Skeletal muscle cell (primary cell): ENCODE data around the gene UBE2O.

Source experiments
- DNase-seq: peaks from one replicate; pipeline ENCODE4 v3.0.0-alpha.2; 2010; ENCODE audit warnings: low read depth
- H3K4me3 ChIP-seq: 2 replicates; pipeline ENCODE4 v1.5.1; 2011; ENCODE audit warnings: low read depth, mild to moderate bottlenecking, control low read depth, low read length, moderate library complexity

Gene UBE2O

DNA sequence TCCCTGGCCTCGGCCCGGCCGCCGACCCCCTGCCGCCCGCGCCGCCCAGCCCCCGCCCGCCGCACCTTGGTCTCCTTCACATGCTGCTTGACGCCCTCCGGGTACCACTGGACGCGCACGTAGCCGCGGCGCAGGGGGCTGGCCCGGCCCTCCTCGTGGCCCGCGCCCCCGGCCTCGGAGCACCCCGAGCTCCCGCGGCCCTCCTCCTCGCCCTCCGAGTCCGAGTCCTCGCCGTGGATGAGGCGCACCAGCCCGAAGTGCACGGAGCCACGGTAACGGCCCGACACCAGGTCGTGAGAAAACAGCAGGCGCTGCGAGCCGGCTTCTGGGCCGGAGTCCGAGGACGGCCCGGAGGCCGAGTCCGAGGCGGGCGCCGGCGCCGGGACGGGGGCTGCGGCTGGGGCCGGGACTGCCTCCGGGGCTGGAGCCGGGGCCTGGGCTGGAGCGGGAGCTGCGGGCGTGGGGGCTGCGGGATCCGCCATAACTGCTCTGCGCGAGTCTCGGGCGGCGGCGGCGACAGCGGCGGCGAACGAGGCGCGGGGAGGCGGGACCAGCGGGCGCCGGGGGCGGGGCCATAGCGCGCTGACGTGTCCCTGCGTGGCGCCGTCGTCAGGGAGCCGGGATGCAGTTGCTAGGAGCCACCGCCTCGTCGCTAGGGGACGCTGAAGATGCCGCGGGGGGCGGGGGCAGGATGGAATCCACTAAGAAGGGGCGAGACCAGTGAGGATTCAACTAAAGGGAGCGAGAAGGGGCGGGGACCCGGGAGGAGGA is at the start of gene UBE2O:
UBE2O (minus strand) TSS at position 493 of the 771 bp plus-strand sequence; CDS start at position 482, 11 bp downstream.
- no peak for DNase-seq
- H3K4me3 ChIP-seq, result peak within 1 kb of the TSS; percentile 84

DNA sequence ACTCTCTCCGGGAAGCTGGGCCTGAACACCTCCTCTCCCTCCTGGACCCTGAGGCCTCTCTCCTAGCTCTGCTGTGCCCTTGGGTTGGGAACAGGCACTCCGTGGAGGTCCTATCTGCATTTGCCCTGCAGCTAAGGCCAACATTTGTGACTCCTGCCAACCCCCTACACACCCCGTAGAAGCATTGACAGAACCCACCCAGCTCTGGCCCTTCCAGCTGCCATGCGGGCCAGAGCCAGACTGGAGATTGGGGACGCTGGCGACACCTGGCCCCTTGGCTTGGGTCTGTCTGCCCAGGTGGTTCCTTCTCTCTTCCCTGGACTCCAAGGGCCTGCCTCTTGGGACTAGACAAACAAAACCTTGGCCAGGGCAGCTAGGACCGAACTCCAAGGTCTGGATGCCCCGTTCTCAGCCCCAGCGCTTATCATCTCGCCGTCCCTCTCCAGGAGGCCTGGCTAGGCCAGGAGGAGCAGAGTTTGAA is 48.9 kb upstream of the UBE2O start:
- H3K4me3 ChIP-seq, result peak overlapping the region; percentile 58
- no peak for DNase-seq

DNA sequence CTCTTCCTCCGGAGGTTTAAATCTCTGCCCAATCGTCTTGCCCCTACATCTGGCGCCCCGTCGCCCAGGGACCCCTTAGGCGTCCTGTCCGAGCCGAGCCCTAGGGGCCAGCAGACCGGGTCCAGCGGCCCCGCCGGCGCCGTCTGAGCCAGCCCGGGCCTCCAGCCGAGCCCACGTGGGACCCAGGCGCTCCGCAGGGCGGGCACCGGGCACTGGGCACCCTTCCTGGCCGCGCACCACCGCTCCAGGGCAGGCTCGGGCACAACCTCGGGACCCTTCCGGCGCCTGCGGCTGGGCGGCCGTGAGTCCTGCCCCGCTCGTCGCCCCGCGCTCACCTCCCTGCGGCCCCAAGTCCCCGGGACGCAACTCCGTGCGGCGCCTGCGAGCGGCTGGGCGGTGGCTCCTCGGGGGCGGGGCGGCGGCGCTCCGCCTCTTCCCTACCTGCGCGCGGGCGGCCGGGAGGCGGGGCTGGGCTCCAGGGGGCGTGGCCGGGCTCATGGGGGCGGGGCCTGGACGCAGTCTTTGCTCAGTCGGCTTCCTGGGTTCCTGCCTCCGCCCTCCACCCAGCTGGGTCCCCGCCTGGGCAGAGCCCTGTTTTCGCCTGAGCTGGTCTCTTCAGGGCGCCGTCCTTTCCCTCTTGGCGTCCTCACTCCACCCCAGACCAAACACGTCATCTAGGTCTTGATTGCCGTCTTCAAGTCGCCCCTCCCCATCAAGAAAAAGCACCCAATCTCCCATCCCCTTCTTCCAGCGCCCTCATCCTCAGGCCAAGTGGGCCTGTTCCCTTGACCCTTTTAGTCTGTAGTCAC is 48.3 kb upstream of the UBE2O start, which contains the start of gene RHBDF2:
RHBDF2 (minus strand) TSS at position 406 of the 809 bp plus-strand sequence. CDS start 19,899 bp downstream, outside the sequence.
- peak within 1 kb of the TSS; percentile 58 for H3K4me3 ChIP-seq

DNA sequence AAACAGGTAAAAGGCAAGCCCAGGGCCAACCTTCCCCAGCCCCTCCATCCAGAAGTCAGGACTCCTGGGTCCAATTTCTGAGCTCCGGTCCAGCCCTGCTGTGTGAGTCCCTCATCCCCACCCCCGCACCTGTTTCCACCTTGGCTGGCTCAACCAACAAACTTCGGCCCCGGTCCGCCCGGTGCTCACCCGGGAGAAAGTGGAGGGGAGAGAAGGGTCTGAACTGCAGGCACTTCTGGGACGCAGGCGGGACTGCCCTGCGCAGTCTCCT is 47.7 kb upstream of the UBE2O start:
- H3K4me3 ChIP-seq, result peak overlapping the region; percentile 58
- no peak for DNase-seq

More for the DNA sequence above, 48.3 kb upstream of the UBE2O start, which contains the start of gene RHBDF2:
- DNase-seq, result no peak

DNA sequence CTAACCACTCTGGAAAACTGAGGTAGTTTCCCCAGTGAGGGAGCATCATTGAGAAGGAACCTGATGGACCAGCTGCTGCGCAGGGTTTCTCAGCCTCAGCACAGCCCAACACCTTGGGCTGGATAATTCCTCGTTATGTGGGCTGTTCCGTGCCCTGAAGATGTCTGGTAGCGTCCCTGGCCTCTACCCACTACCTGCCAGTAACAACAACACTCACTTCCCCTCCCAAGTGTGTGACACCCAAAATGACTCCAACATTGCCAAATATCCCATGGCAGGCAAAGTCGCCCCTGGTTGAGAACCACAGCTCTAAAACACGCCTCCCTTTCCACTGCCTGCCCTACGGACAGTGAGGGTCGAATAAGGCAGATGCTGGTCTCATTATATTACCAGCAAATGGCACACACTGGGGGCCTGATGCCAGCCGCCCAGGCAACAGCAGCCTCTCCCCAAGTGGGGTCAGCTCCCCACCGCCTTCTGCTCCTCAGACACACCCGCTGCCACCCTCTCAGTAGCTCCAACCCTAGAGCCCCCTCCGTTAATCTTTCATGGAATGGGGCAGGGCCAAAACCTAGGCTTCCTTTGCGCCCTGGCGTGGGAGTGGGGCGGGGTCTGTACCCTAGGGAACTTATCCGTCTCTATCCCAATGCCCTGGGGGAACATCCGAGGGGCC is 47.3 kb upstream of the UBE2O start:
- H3K4me3 ChIP-seq, result peak overlapping the region; percentile 58
- no peak for DNase-seq

DNA sequence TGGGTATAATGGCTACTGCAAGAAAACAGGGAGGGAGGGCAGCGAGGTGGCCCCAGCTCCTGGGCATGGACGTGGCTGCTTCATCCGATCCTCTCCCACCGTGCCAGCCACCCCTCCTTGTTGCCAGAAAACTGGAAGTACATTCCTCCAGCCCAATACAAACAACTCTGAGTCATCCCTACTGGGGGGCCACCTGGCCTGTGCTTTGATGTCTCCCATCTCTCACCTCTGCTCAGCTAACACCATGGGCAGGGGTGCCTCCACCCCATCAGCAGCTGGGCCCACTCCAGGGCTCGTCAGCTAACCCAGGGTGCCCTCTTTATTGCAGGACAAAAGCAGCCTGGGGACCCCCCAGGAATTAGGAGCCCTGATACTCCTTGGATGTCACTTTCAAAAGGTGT is 46.3 kb upstream of the UBE2O start:
- no peak overlapping the region for H3K4me3 ChIP-seq
- DNase-seq, result no peak

DNA sequence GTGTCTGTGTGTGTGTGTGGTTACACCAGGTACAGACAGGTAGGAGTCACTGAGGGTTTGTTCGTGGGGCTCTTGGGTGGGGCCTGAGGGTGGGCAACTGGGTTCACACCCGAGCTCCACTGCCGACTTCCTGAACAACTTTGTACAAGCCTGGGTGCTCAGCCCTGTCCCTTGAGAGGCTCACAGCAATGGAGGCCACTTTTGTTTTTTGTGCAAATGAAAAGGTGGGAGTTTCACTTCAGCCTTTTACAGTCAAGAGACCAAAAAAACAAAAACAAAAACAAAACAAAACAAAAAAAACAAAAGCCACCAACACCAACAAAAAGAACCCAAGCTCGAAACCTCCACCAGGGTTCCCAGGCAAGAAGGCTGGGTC is 45.9 kb upstream of the UBE2O start:
- no peak for DNase-seq
- H3K4me3 ChIP-seq, result no peak overlapping the region

DNA sequence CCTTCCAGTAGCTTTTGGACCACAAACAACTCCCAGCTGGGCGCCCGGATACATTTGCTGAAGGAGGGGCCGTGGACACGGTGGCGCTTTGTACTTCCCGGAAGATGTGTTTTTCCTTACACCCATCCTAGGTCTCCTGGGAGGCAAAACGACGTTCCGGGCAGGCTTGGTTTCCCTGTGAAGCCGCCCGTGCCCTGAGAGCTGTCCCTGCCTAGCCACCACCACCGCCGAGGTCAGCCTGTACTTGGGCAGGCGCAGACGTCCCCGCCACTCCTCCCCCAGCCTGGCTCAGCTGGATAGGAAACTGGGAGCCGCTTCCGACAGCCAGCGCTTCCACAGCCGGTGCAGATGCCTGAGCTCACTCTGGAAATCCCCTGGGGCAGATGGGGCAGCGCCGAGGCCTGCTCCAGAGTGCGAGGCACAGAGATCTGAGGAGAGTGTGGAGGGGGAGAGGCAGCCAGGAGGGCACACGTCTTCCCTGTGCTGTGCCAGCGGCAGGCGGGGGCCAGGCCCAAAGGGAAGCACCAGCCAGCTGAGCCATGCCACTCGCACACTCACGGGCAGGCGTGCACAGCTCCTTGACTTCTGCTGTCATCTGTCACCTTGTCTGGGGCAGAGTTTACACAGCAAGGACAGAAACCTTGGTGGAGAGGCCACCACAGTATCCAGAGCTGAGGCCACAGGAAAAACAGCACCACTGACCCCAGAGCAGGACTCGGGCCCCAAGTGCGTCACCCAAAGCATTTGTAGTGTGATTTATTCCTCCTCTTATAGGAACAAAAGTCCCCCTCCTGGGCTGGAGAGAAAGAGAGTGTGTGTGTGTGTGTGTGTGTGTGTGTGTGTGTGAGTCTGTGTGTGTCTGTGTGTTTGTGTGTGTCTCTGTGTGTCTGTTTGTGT is 45.3 kb upstream of the UBE2O start:
- DNase-seq, result no peak
- no peak overlapping the region for H3K4me3 ChIP-seq

DNA sequence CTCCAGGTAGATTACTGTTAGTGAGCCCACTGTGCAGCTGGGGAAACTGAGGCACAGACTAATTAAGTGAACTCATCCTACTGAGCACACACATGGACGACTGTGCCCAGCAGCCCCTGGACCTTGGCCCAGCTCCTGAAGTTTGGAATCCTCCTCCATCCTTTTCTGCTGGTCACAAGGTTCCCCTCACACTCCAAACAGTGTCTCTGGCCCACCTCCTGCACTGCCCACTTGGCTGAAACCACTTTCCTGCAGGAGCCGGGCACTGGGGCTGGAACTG is 44.7 kb upstream of the UBE2O start:
- no peak overlapping the region for H3K4me3 ChIP-seq

DNA sequence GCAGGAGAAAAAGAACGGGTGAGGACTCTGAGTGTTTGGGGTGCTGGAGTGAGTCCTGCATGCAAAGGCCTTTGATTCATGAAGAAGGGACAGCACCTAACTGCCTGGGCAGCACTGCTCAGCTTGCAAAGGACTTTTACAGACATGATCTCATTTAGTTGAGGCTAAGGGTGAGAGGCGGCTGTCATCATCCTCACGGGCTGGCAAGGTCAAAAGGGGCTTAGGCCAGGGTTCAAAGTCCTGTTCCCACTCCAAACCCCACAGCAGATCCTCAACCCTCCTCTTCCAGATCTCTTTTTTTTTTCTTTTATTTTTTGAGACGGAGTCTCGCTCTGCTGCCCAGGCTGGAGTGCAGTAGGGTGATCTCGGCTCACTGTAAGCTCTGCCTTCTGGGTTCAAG is 43.5 kb upstream of the UBE2O start:
- no peak overlapping the region for H3K4me3 ChIP-seq
- no peak for DNase-seq

More for the DNA sequence above, 44.7 kb upstream of the UBE2O start:
- DNase-seq, result no peak

DNA sequence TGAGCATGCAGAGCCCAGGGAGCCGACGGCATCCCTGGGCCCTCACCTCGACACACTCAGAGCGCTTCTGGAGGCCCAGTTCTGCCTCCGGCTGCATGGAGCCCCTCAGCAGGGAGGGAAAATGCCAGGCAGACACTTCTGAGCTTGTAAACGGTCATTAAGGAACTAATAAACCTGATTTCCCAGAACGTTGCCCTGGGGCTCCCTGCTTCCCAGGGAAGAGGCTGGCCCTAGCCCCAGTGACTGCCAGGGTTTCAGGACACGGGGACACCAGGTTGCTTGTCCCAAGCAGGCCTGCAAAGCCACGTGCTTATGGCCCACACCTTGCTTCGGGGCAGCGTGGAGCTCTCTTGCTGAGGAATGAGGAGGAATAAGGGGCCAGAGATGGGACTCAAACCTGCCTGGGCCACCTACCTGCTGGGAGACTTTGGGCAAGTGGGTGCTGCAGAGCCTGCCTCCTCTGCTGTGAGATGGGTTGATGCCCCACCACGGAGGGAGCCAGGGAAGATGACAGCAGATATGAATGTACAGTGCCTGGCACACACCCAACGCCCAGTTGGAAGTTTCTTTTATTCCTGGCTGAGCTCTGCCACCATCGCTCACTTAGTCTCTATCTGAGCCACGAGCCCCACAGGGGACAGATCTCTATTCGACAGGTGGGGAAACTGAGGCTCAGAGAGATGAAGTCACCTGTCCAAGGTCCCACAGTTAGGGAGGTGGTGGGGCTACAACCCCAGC is 42.9 kb upstream of the UBE2O start:
- no peak overlapping the region for H3K4me3 ChIP-seq
- no peak for DNase-seq

DNA sequence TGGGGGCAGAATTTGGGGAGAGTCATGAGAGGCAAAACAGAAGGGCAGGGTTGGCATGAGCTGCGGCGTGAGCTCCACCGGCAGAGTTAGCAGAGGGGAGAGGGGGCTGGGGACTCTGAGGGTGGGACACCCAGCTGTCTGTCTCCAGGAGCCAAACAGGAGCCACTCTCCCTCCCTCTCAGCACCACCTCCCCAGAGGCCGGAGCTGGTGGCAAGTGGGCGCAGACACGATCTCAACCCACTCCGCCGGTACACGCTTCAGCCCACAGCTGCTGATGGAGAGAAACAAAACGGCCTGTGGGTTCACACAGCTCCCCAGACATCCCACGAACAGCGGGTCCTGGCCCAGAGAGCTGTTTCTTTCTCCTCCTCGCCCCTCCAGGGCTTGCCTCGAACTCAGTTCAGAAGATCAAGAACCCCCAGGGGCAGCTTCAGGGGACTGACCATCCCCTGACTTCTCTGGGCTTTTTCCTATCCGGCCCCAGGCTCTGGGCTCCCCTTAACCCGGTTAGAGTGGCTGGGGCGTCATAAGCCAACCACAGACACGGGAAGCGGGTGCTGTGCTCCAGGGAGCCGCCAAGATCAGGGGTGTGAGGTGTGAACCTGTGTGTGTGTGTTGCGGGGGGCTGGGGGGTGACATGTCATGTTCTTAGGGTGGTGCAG is 40.7 kb upstream of the UBE2O start:
- H3K4me3 ChIP-seq, result no peak overlapping the region
- no peak for DNase-seq

DNA sequence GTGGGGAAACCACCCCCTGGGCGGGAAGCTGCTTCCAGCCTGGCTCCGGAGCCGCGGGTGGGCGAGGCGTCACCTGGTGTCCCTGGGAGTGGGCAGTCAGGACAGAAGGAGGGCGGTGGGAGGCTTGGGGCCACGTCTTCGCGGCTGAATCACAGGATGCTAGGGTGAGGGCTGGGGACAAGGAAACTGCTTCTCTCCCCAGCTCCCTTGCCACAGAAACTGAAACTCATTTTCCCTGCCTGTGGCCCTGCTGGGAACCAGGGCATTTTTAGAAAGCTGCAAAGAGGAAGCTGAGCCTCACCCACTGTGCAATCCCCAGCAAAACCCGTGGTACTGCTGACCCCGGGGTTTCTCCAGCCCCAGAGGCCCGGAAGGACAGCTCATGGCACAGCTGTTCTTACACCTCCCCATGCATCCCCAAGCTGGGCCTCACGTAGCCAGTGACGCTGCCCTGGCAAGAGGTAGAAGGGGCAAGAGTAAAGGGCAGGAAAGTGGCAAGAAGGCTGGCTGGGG is 40.1 kb upstream of the UBE2O start:
- peak; percentile 67 for DNase-seq
- peak overlapping the region; percentile 19 for H3K4me3 ChIP-seq

DNA sequence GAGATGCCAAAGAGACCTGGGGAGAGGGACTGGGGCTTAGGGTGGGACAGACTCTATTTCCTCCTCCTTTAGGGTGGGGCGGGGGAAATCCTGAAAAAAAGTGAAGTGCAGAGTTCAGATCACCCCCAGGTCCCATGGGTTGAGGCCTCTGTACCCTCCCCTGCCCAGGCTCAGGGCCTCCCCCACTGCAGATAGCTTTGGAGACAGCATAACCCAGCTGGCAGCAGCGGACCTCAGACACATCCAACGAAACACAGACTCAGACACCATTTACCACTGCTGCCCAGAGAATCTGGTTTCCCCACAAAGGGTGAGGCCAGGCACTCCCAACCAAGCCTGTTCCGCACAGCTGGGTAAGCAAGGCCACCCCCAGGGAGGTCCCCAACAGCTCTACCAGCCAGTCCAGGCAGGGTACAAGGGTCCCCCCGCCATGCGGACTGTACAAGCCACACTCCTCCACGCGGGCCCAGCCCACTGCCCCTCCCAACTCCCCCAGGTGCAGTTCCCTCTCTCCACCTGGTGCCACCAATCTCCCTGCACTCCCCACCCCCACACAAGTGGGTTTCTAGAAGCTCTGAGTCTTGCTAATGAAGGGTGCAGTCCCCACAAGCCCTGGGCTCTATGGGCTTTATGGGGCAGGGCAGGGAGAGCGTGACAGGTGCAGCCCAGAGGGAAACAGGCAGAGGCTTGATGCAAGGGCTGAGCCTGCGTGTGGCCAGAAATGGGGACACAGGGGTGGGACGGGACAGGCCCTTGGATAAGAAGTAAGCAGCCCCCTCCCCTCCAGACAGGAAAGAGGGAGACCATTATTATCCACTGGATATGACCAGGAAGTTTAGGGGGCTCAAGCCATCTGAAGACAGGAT is 39.4 kb upstream of the UBE2O start:
- DNase-seq, result no peak
- H3K4me3 ChIP-seq, result peak overlapping the region; percentile 19

DNA sequence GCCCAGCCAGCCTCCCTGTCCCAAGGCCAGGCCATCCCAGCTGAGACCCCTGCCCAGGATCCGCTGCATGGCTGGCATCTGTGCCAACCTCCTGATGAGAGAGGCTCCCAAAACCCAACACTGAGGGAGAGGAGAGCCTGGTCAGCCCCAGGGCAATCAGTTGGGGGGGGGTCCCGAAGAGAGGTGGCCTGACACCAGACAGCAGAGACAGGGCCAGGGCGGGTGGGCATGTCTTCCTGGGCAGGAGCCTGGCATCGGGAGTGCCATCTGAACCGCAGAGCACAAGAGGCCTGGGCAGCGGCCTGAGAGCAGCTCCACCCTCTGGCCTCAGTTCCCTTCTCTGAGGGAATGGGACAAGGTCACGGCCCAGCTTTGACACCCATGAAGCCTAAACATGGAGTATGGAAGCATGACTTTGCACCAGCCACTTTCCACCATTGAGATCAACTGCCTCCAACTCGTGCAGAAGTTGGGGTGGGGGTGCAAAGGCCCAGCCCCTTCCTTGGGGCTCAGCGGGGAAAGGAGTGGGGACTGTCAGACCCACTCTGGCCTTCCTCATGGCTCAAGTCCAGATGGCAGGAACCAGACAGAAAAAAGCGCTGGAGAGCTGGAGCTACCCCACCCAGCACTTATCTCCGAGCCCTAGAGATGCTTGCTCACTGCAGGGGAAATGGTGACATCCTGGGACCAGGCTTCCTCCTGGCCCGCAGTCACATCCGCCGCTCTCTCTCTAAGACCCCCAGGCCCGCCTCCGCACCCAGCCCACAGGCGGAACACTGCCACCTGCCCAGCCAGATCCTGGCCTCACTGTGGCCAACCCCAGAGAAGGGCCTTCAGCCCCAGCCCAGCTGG is 38.5 kb upstream of the UBE2O start:
- no peak overlapping the region for H3K4me3 ChIP-seq
- no peak for DNase-seq

DNA sequence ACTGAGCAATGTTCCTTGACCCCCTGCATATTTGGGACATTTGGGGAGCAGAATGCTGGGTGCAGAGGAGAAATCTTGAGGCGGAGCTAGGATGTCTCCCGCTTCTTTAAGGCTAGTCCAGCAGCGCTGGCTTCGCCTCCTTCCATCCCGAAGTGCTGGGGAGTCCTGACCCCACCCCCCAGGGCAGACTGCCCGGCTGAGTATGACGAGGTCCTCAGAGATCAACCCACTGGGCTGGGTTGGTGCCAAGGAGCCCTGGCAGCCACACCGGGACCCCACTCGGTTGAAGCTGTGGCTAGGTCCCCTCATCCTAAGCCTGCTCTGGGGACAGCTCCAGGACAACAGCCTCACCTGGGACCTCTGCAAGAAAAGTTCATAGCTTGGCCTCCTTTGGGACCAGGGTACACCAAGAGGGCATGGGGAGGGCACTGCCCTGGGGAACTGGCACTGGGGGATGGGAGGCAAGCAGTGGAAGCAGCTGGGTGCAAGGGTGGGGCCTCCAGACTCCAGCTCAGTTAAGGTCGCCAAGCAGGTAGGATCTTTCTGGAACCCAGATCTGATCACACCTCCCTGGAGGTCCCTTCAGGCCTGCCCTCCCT is 37.3 kb upstream of the UBE2O start:
- DNase-seq, result no peak
- H3K4me3 ChIP-seq, result no peak overlapping the region
